Measurements from ENCODE around the gene GLT8D1.
A peak's percentile ranks its signal among the peaks of the same experiment; 100 is the strongest.
"Not testable (repeated sequence)": the region's sequence is repeated elsewhere in the genome, so short reads cannot be mapped to it uniquely, and the experiment has no call there.

The GLT8D1 gene, protein sequence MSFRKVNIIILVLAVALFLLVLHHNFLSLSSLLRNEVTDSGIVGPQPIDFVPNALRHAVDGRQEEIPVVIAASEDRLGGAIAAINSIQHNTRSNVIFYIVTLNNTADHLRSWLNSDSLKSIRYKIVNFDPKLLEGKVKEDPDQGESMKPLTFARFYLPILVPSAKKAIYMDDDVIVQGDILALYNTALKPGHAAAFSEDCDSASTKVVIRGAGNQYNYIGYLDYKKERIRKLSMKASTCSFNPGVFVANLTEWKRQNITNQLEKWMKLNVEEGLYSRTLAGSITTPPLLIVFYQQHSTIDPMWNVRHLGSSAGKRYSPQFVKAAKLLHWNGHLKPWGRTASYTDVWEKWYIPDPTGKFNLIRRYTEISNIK

DNA sequence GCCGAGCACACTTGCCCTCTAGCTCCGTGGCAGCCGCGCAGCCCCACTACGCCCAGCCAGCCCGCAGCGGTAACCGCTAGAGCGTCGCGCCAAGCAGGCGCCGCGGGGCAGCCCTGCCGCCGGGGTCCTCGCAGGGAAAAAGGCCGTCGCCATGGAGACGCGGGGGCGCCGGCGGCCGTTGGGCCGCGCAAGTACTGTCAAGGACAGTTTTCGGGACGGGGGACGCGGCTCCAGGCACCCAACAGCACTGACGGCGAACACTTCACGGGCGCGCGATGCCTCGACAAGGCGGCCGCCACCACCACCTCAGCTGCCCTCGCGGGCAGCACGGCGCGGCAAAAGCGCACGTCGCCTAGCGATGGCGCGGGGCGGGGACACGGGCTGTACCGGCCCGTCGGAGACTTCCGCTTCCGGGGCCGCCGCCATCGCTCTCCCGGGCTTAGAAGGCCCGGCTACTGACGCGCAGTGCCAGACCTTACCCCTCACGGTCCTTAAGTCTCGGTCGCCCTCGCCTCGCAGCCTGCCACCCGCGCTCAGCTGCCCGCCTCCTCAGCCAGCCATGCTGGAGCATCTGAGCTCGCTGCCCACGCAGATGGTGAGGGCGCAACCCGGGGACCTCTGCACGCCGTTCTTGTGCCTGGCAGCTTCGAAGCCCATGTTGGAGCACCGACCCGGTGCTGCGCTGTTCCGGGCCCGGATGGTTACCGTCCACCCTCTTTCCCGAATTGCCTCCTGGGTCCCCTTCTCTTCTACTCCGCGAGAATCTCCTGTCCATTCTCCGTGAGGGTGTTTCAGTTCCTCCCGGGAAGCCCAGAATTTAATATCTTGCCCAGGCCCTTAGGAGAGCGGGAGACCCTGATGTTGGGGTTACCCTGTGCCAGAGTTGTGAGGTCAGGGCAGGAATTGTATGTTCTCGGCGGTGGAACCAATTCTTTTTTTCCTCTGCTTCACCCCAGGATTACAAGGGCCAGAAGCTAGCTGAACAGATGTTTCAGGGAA lies at the start of gene GLT8D1, which contains the start of gene SPCS1:
TSS of gene GLT8D1 (minus strand) at position 104 of the 999 bp plus-strand sequence. CDS start 5,331 bp downstream, outside the sequence.
TSS of gene SPCS1 (plus strand) at position 419 of the 999 bp plus-strand sequence. CDS start at position 560, 141 bp downstream.
- DNase-seq (ENCODE audit: low spot score): peak; percentile 90

DNA sequence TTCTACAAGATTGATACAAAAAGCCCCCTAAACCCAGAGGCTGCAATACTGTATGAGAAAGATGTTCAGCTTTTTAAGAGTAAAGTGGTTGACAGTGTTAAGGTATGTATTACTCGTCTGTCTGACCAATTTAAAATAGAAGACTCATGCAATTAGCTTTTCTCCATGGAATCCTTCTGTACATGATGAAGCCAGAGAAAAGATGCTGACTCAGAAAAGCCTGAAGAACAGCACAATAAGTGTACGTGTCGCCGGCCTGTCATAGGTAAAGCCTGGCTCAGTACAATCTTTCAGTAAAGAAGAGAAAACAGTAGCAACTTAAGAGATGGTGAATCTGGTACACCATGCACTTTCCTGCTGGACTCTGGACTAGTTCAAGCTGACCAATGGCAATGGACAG lies 48.8 kb upstream of the GLT8D1 start:
- DNase-seq (ENCODE audit: low spot score): no peak

GRCh38 chr3:52752045-52752660 lies 46.6 kb upstream of the GLT8D1 start:
- DNase-seq (ENCODE audit: low spot score): no peak

- DNase-seq (ENCODE audit: low spot score): no peak
These were observed 38.1 kb upstream of the GLT8D1 start for GRCh38 chr3:52743721-52744120.

- DNase-seq (ENCODE audit: low spot score): no peak
These were observed 37.6 kb upstream of the GLT8D1 start for GRCh38 chr3:52743152-52743551.

- DNase-seq (ENCODE audit: low spot score): no peak
These were observed 36.9 kb upstream of the GLT8D1 start for GRCh38 chr3:52742418-52743041.

GRCh38 chr3:52739730-52740129 lies 34.1 kb upstream of the GLT8D1 start:
- no peak for DNase-seq (ENCODE audit: low spot score)

DNA sequence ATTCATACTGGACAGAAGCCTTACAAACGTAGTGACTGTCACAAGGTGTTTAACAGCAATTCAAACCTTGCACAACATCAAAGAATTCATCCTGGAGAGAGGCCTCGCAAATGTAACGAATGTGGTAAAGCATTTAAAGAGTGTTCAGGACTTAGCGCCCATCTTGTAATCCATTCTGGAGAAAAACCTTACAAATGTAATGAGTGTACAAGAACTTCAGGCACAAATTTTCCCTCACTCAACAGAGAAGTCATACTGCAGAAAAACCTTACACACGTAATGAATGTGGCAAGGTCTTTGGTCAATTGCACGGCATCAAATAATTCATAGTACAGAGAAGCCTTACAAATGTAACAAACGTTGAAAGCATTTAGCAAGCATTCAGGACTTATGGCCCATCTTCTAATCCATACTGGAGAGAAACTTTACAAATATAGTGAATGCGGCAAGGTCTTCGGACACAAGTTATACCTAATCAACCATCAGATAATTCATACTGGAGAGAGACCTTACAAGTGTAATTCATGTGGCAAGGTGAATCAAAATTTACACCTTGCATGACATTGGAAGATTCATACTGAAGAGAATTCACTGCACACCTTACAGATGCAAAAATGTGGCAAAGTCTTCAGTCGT lies 27.8 kb upstream of the GLT8D1 start:
- no peak for DNase-seq (ENCODE audit: low spot score)

- no peak for DNase-seq (ENCODE audit: low spot score)
These were observed 26.0 kb upstream of the GLT8D1 start for GRCh38 chr3:52731590-52731989.

DNA sequence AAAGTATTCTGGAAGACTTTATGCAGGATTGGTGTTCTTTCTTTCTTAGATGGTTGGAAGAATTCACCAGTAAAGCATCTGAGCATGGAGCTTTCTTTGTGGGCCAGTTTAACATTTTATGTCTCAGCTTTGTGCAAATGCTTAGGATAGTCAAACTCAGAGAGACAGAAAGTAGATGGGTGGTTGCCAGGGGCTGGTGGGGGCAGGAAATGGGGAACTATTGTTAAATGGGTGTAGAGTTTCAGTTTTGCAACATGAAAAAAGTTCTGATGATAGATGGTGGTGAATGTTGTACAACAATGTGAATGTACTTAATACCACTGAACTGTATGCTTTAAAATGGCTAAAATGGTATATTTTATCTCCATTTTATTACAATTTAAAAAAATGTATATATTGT lies 25.1 kb upstream of the GLT8D1 start:
- DNase-seq (ENCODE audit: low spot score): no peak

GRCh38 chr3:52728753-52729152 lies 23.2 kb upstream of the GLT8D1 start:
- not testable (repeated sequence) for DNase-seq (ENCODE audit: low spot score)

- DNase-seq (ENCODE audit: low spot score): no peak
These were observed 18.9 kb upstream of the GLT8D1 start for GRCh38 chr3:52724511-52724910.

DNA sequence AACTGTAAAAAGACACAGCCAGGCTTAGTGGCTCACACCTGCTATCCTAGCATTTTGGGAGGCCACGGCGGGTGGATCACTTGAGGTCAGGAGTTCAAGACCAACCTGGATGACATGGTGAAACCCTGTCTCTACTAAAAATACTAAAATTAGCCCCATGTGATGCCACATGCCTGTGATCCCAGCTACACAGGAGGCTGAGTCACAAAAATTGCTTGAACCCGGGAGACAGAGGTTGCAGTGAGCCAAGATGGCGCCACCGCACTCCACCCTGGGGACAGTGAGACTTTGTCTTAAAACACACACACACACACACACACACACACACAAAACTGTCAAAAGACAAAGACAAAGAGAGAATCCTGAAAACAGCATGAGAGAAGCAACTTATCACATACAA lies 18.3 kb upstream of the GLT8D1 start:
- no peak for DNase-seq (ENCODE audit: low spot score)

GRCh38 chr3:52722491-52722890 lies 16.9 kb upstream of the GLT8D1 start:
- no peak for DNase-seq (ENCODE audit: low spot score)

GRCh38 chr3:52721730-52722008 lies 16.1 kb upstream of the GLT8D1 start:
- DNase-seq (ENCODE audit: low spot score): no peak

DNA sequence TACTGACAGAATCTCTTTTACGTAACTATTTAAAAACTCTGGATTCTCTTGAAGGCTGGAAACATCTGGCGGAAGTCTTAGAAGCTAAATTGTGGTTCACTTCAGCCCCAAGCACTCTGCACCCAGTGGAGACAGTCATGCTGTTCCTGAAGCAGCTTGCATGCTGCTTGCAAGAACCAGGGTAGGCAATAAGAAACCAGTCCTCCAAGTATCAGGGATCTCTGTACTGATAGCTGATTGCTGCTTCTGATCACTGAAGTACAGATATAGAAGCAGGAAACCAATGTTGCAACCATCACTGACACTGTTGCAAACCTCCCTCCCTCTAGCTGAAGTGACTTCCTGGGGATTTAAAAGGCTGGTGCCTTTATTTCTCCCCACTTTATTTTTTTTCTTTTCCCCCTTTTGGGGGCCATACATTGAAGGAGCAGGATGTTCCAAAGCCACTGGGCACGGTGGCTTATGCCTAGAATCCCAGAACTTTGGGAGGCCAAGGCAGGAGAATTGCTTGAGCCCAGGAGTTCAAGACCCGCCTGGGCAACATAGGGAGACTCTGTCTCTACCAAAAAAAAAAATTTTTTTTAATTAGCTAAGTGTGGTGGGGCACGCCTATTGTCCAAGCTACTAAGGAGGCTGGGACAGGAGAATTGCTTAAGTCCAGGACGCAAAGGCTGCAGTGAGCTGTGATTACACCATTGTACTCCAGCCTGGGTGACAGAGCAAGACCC lies 15.6 kb upstream of the GLT8D1 start:
- DNase-seq (ENCODE audit: low spot score): peak; percentile 31

- DNase-seq (ENCODE audit: low spot score): no peak
These were observed 14.0 kb upstream of the GLT8D1 start for GRCh38 chr3:52719618-52720017.

GRCh38 chr3:52715714-52716305 lies 10.2 kb upstream of the GLT8D1 start:
- no peak for DNase-seq (ENCODE audit: low spot score)

DNA sequence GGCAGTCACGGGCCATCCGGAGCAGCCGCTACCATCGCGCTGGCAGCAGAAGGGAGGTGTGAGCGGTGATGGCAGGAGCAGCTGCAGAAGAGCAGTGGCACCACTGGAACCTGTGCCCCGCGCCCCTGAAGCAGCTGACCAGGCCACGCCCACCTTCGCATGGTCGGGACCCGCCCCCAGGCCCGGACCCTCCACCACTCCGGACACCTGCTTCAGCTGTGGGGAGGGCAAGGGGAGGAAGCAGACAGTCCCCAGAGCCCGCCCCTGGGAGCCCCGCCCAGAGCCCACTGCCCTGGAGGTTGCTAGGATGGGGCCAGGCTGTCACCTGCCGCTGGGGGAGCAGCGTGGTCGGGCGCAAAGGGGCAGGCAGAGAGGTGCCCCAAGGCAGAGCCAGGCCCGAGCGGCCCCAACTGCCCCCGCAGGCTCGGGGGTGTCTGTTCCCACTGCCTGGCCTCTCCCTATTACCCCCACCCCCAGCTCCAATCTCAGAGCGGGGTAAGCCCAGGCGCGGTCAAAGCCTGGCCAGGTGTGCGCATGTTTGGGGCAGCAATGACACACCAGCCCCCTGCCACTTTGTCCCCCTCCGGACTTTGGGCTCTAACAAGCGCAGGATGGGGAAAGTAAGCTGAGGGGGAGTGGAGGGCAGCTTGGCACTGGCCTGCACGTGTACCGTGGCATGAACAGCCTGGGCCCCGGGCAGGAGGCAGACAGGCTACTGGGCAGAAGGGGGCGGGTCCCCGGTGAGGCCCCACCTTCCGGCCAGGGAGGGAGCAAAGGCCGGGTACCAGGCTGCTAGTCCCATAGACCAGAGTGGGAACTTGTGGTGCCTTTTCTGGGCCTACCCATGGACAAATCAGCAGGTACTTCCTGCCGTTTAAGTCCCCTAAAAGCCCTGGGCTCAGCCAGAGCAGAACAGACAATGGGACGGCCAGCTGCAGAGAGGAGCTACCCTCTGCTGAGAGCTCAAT lies 9.0 kb upstream of the GLT8D1 start:
- no peak for DNase-seq (ENCODE audit: low spot score)

Data from putamen (tissue), 1 donor.